ENCODE results near the gene PTPN20.

DNA sequence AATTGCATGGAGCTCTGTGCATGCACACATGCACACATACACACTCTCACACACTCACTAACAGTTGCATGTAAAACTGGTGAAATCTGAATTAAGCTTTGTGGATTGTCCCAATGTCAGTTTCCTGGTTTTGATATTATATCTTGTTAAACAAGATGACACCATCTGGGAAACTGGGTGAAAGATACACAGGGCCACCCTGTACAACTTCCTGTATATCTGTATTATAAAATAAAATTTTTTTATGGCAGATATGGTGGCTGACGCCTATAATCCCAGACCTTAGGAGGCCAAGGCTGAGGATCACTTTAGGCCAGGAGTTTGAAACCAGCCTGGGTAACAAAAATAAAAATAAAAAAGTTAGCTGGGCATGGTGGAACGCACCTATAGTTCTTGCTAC, 87.4 kb downstream of the PTPN20 start:
- no peak for TF ChIP-seq POLR2A (IDR thresholded peaks at IDR 0.05; ENCODE audit: low read length)
- TF ChIP-seq GATA1 (IDR thresholded peaks at IDR 0.05; ENCODE audit: low read depth, low read length) = no peak

All from erythroblast (primary cell).